Heart left ventricle (tissue), 16 donors: Measurements from ENCODE around the gene GAN. TPM values are rescaled to one million over a fixed set of nuclear protein-coding genes. Genes with fewer than 3 reads are reported as not detected.

Source experiments
- ATAC-seq, 4 donors: fragments of 200-7000 bp; cut with Tn5 transposase; one replicate each; pipeline ENCODE4 v1.9.1; 2020 to 2022; ENCODE audit warnings: moderate library complexity in 4 of 4, mild to moderate bottlenecking in 3 of 4, moderate number of reproducible peaks in 1 of 4
- DNase-seq, 5 donors: peaks; one replicate each; pipeline ENCODE4 v3.0.0-alpha.2; 2020
- H3K27ac ChIP-seq, 12 donors: fragments of 200-600 bp; sonication (generic) in 4 of 12; one replicate each; pipeline versions ENCODE4 v1.5.0 to v1.8.0; 2016 to 2022; ENCODE audit warnings: mild to moderate bottlenecking in 2 of 12
- H3K27me3 ChIP-seq, 9 donors: fragments of 200-600 bp; sonication (generic) in 2 of 9; one replicate each; pipeline versions ENCODE4 v1.5.1 to v1.8.0; 2016 to 2022; ENCODE audit warnings: mild to moderate bottlenecking in 3 of 9
- H3K36me3 ChIP-seq, 9 donors: fragments of 200-600 bp; sonication (generic) in 2 of 9; one replicate each; pipeline versions ENCODE4 v1.5.0 to v1.8.0; 2018 to 2022; ENCODE audit warnings: mild to moderate bottlenecking in 2 of 9
- H3K4me1 ChIP-seq, 12 donors: fragments of 200-600 bp; sonication (generic) in 4 of 12; one replicate each; pipeline versions ENCODE4 v1.5.0 to v1.8.0; 2016 to 2022; ENCODE audit warnings: mild to moderate bottlenecking in 3 of 12
- H3K4me3 ChIP-seq, 12 donors: fragments of 200-600 bp; sonication (generic) in 4 of 12; one replicate each; pipeline versions ENCODE4 v1.5.0 to v1.8.0; 2017 to 2022; ENCODE audit warnings: mild to moderate bottlenecking in 9 of 12, moderate library complexity in 4 of 12
- H3K9me3 ChIP-seq, 12 donors: fragments of 200-600 bp; sonication (generic) in 4 of 12; one replicate each; pipeline versions ENCODE4 v1.5.0 to v1.8.0; 2016 to 2022; ENCODE audit warnings: mild to moderate bottlenecking in 1 of 12
- POLR2A ChIP-seq, 2 donors: fragments of 450-650 bp; IDR thresholded peaks; one replicate each; pipeline ENCODE4 v1.6.1; 2017; ENCODE audit warnings: antibody characterized with exemption in 2 of 2, mild to moderate bottlenecking in 2 of 2, moderate library complexity in 2 of 2
- WGBS, 4 donors: extraction: QIAGEN DNeasy Blood & Tissue Kit in 2 of 4; methylation state at CpG; one replicate each; pipeline versions ENCODE4 v1.1.5 to v1.1.7; 2013 to 2018; 5-methylcytosine and 5-hydroxymethylcytosine counted together
- intact Hi-C, 10 donors: fragments of 100-400 bp; cut with DNase I; formaldehyde crosslinking; loops; one replicate each; pipeline versions ENCODE4 v1.11.1 to v1.14.2; 2022
- polyA plus RNA-seq, 2 donors: library from polyadenylated mRNA; stranded (reverse); fragments of 200-250 nt; gene quantifications; one replicate each; pipeline ENCODE4 v1.2.3, GENCODE V29; 2013
- total RNA-seq, 9 donors: library from RNA; depleted of rRNA in 2 of 9; stranded (reverse); fragments of >200 nt in 2 of 9; fragmentation: NEBNext Ultra II Directional in 3 of 9; extraction: Animal tissue kit (Norgen Biotek cat#: 25700) in 3 of 9; gene quantifications; one replicate each; pipeline versions ENCODE4 v1.1.0 to v1.2.4, GENCODE V29; 2016 to 2023
- TF ChIP-seq, protein P1 (sequence below), 12 donors: fragments of 200-600 bp; sonication (generic) in 4 of 12; IDR thresholded peaks; one replicate each; pipeline versions ENCODE4 v1.5.0 to v1.8.0; 2018 to 2022; ENCODE audit warnings: antibody characterized with exemption in 12 of 12, mild to moderate bottlenecking in 5 of 12
- donor health status: ischemic (EF 13 %, LVEDD 7.1; RV severe dilation, severe dysfunction).
- donor health status: healthy with polysubstance abuse.
- donor health status: DM: no; HTN: yes; CAD: no.
- donor health status: DM: no; HTN: no; CAD: no.
- donor health status: ischemic (EF 25% LVEDD 6.9; RV normal size, moderate dysfunction).
- donor health status: ischemic (EF 25% LVEDD 5.7; RV mildly dilated, moderate dysfunction).
- donor health status: healthy.
- donor health status: DM: yes; HTN: yes; CAD: no.
- donor health status: ischemic (EF 35%, LVEDD 5.7; RV mildly dilated, moderate dysfunction).
- donor health status: nonischemic (EF 11% LVEDD 7.7; RV severe dilation, severe dysfunction).
- donor health status: DM: yes; HTN: yes; CAD: no.
- donor health status: PGD.
- donor health status: ischemic (EF 29% LVEDD 5.4; RV normal size, mild dysfunction).
- donor health status: nonischemic (EF 23%, LVEDD 6.1; RV moderate dilation, normal function).

GAN gene
- total and polyA plus RNA-seq, 11 donors: 1.6 to 17.7 (median 11.5) TPM

DNA sequence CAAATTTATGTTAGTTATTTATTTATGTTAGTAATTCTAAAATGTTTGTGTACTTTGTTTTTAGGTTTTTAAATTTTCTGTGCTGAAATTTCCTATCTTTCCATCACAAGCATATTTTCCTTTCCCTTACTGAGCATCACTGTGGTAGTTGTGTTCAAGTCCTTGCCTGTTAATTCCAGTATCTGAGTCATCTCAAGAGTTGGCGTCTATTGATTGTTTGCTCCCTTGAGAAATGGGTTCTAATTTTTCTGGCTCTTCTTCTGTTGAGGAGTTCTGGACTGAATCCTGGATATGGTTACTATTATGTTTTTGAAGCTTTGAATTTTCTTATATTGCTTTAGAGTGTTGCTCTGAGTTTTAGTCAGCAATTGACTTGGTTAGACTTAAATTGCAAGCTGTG is 56.3 kb downstream of the GAN start:
- no peak overlapping the region for H3K4me3 ChIP-seq
- DNase-seq (no peak), ATAC-seq (no peak)
- no peak overlapping the region for H3K27ac ChIP-seq
- no peaks in the 10 kb centered on the region for H3K27me3 ChIP-seq
- H3K4me1 ChIP-seq: peaks cover 0 to 37% (median 6%) of the 10 kb centered on the region in 12 donors
- TF ChIP-seq, protein P1, sequence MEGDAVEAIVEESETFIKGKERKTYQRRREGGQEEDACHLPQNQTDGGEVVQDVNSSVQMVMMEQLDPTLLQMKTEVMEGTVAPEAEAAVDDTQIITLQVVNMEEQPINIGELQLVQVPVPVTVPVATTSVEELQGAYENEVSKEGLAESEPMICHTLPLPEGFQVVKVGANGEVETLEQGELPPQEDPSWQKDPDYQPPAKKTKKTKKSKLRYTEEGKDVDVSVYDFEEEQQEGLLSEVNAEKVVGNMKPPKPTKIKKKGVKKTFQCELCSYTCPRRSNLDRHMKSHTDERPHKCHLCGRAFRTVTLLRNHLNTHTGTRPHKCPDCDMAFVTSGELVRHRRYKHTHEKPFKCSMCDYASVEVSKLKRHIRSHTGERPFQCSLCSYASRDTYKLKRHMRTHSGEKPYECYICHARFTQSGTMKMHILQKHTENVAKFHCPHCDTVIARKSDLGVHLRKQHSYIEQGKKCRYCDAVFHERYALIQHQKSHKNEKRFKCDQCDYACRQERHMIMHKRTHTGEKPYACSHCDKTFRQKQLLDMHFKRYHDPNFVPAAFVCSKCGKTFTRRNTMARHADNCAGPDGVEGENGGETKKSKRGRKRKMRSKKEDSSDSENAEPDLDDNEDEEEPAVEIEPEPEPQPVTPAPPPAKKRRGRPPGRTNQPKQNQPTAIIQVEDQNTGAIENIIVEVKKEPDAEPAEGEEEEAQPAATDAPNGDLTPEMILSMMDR (IDR thresholded peaks at IDR 0.05): no peak
- TF ChIP-seq POLR2A (IDR thresholded peaks at IDR 0.05): no peak
- intact Hi-C loops: no loop called here
- H3K9me3 ChIP-seq: no peaks in the 10 kb centered on the region
- 62 to 80% (median 72%) methylated on average over 1 of the region's 1 CpG for WGBS, 4 donors
- H3K36me3 ChIP-seq: peaks cover 0 to 77% (median 45%) of the 10 kb centered on the region in 9 donors

DNA sequence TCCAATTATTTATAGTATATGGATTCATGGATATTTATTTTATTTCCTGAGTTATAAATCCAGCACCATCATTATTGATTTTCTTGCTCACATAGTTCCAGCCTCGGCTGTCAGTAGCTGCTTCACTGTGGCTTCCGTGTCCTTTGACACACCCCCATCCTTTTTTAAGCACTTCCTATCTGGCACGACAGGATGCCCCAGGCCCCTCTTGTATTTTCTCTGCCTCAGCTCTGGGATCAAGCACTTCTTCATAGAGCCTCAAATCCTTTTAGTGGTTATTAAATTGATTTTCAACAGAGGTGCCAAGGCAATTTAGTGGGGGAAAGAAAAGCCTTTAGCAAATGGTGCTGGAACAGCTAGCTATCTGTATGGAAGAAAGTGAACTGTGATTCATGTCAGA is 59.8 kb downstream of the GAN start:
- DNase-seq: peak in 1 of 5 donors; percentile 35
- no peaks in the 10 kb centered on the region for H3K27me3 ChIP-seq
- H3K27ac ChIP-seq: peak overlapping the region in 6 of 12 donors; percentile 7 to 59 (median 21)
- H3K36me3 ChIP-seq: peaks cover 0 to 80% (median 45%) of the 10 kb centered on the region in 9 donors
- ATAC-seq: peak in 1 of 4 donors; percentile 74
- 38 to 48% (median 42%) methylated on average over 3 of the region's 3 CpGs for WGBS, 4 donors
- no peaks in the 10 kb centered on the region for H3K9me3 ChIP-seq
- H3K4me3 ChIP-seq: no peak overlapping the region
- intact Hi-C loops: no loop called here
- TF ChIP-seq POLR2A (IDR thresholded peaks at IDR 0.05): no peak
- TF ChIP-seq, protein P1 (IDR thresholded peaks at IDR 0.05): no peak
- peaks cover 0 to 21% (median 0%) of the 10 kb centered on the region in 12 donors for H3K4me1 ChIP-seq

DNA sequence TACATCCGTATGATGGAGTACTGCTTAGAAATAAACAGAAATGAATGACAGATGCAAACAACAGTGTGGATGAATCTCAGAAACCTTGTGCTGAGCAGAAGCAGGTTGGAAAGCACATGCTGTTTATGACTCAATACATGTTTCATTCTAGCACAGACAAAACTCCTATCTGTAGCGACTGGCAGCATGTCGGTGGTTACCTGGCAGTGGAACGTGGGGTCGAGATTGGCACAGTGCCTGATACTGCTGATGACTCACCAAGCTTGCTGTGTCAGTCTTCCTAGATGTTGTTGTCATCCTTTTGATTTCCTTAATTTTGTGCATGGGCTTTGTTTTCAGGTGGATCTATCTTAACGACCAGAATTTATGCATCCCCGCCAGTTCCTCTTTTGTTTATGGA is 62.1 kb downstream of the GAN start:
- Histone ChIP-seq H3K9me3 (no peaks in the 10 kb centered on the region), H3K27me3 (no peaks in the 10 kb centered on the region), H3K4me3 (no peak overlapping the region), H3K27ac (no peak overlapping the region), H3K36me3 (peaks cover 0 to 63% (median 35%) of the 10 kb centered on the region in 9 donors), H3K4me1 (peaks cover 0 to 14% (median 0%) of the 10 kb centered on the region in 12 donors)
- intact Hi-C loops: no loop called here
- 68 to 69% (median 68%) methylated on average over 7 of the region's 7 CpGs for WGBS, 4 donors
- DNase-seq: no peak
- ATAC-seq: no peak
- TF ChIP-seq, protein P1 (IDR thresholded peaks at IDR 0.05): no peak
- TF ChIP-seq POLR2A (IDR thresholded peaks at IDR 0.05): no peak

DNA sequence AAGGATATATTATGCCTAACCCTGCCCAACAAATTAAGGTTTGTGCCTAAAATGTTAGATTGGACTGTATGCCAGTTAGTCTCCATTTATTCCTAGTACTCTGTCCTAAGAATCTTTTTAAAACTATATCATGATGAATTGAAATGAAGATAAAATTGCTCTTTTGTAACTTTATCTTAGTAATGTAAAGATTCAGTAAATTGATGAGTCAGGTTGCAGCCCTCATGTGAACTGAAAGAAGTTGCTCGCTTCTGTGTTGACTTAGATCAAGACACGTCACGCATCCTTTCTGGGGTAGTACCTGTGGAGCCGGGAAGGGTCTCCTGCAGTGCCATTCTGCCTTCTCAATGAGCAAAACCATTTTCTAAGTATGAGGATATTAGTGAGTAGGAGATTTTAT is 63.3 kb downstream of the GAN start:
- intact Hi-C loops: no loop called here
- WGBS, 4 donors: 94 to 98% (median 96%) methylated on average over 4 of the region's 4 CpGs

More for the DNA sequence above, 63.3 kb downstream of the GAN start:
- DNase-seq: no peak
- TF ChIP-seq, protein P1 (IDR thresholded peaks at IDR 0.05): no peak
- no peak for TF ChIP-seq POLR2A (IDR thresholded peaks at IDR 0.05)
- ATAC-seq: no peak
- H3K4me1 ChIP-seq: peaks cover 0 to 14% (median 0%) of the 10 kb centered on the region in 12 donors
- H3K9me3 ChIP-seq: no peaks in the 10 kb centered on the region
- H3K36me3 ChIP-seq: peaks cover 0 to 51% (median 30%) of the 10 kb centered on the region in 9 donors
- no peak overlapping the region for H3K27ac ChIP-seq
- H3K4me3 ChIP-seq: no peak overlapping the region
- no peaks in the 10 kb centered on the region for H3K27me3 ChIP-seq
